C4-2B (cell line): ENCODE measurements around the gene ZNF532.

Source experiments
- ZFX ChIP-seq: fragments of 450-650 bp; IDR thresholded peaks from 2 replicates; pipeline ENCODE4 v1.6.1; 2017
- TF ChIP-seq, protein P1 (sequence below): fragments of 450-650 bp; conservative IDR thresholded peaks from 2 replicates; pipeline ENCODE4 v1.5.1; 2017; ENCODE audit warnings: mild to moderate bottlenecking

DNA sequence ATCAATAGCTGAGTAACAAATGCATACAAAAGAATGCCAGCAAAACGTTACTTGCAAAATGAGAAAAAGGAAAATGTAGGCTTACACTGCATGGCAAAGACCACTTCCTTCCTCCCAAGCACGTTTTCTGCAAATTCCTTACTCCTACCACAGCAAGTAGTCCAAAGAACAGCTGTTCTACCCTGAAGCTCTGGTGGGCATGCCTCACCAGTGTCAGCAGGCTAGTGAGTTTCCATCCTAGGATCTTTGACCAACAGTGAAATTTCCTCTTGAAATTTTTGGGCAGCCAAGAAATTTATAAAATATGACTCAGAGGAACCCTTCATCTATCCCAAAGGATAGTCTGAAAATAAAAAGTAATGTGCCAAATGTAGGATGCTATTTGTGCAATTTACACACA, 123.9 kb downstream of the ZNF532 start:
- TF ChIP-seq, protein P1, sequence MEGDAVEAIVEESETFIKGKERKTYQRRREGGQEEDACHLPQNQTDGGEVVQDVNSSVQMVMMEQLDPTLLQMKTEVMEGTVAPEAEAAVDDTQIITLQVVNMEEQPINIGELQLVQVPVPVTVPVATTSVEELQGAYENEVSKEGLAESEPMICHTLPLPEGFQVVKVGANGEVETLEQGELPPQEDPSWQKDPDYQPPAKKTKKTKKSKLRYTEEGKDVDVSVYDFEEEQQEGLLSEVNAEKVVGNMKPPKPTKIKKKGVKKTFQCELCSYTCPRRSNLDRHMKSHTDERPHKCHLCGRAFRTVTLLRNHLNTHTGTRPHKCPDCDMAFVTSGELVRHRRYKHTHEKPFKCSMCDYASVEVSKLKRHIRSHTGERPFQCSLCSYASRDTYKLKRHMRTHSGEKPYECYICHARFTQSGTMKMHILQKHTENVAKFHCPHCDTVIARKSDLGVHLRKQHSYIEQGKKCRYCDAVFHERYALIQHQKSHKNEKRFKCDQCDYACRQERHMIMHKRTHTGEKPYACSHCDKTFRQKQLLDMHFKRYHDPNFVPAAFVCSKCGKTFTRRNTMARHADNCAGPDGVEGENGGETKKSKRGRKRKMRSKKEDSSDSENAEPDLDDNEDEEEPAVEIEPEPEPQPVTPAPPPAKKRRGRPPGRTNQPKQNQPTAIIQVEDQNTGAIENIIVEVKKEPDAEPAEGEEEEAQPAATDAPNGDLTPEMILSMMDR: no peak
- no peak for TF ChIP-seq ZFX
